Activated CD4-positive, alpha-beta memory T cell treated with anti-CD3 and anti-CD28 coated beads, Interleukin-2, amount 10 ng/mL, durations not matched to agents 7 days and 5 days (primary cell): Measurements from ENCODE around the gene STK16. TPM values are rescaled to one million over a fixed set of nuclear protein-coding genes. Genes with fewer than 3 reads are reported as not detected.

ENCODE experiments used
- CTCF ChIA-PET: fragments of 350-600 bp; sonication (Branson Sonifier 250); formaldehyde crosslinking; loops from one replicate; lab custom pipeline; 2021; ENCODE audit warnings: antibody characterized with exemption, inconsistent platforms; lab: Charles Lee
- POLR2A ChIA-PET: fragments of 350-600 bp; sonication (Branson Sonifier 250); formaldehyde crosslinking; loops from one replicate; lab custom pipeline; 2021; ENCODE audit warnings: antibody characterized with exemption; lab: Charles Lee
- DNase-seq: peaks from one replicate; pipeline ENCODE4 v3.0.0-alpha.2; 2020
- H3K27ac Mint-ChIP-seq: one replicate; pipeline ENCODE4 v1.8.0; 2021; ENCODE audit warnings: mild to moderate bottlenecking, mixed read lengths
- H3K27me3 Mint-ChIP-seq: one replicate; pipeline ENCODE4 v1.8.0; 2021; ENCODE audit warnings: mixed read lengths
- H3K36me3 Mint-ChIP-seq: one replicate; pipeline ENCODE4 v1.8.0; 2021; ENCODE audit warnings: low read depth, mixed read lengths
- H3K4me1 Mint-ChIP-seq: one replicate; pipeline ENCODE4 v1.8.0; 2021; ENCODE audit warnings: mixed read lengths
- H3K4me3 Mint-ChIP-seq: one replicate; pipeline ENCODE4 v1.8.0; 2021; ENCODE audit warnings: mild to moderate bottlenecking, mixed read lengths
- H3K9me3 Mint-ChIP-seq: one replicate; pipeline ENCODE4 v1.8.0; 2021; ENCODE audit warnings: mixed read lengths
- total RNA-seq, 2 experiments: library from RNA; stranded (reverse); gene quantifications; one replicate each; pipeline ENCODE4 v1.2.3, GENCODE V29; 2021

STK16 gene
- total RNA-seq, 2 experiments from 2014 or later, result 41.6 to 42.3 TPM

DNA sequence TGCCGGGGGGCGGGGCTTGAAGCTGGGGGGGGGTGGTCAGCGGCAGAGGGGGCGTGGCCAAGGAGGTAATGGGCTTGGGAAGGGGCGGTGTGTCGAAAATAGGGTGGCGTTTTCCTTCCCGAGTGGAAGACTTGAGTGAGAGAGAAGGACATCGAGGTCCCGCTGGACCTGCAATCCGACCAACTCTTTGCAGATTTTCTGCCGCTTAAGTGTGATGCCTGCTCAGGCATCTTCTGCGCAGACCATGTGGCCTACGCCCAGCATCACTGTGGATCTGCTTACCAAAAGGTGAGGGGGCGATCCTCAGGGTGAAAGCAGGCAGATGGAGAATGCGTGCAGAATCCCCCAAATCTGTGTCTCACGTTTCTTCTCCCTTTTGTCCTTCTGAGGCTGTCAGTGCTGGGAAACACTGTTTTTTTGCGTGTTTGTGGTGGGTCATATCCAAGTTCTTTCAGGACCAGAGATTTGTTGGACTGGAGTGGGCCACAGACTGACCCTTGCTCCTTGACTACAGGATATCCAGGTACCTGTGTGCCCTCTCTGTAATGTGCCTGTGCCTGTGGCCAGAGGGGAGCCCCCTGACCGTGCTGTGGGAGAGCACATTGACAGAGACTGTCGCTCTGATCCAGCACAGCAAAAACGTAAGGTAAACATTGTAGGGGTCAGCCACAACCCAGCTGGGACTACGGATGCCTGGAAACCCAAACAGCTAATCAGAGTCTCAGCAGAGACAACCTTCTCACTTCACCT, 38.0 kb upstream of the STK16 start:
- ChIA-PET POLR2A (interaction anchor here (0.9 to 5.0 kb wide), 14 partner anchors 11 to 87 kb away, joined by 3 to 160 read pairs (median 8); partner anchors contain the start of genes ABCB6, ANKZF1, ATG9A and CNPPD1), CTCF (interaction anchor here (0.5 to 4.1 kb wide), 13 partner anchors 9 to 547 kb away, joined by 3 to 18 read pairs (median 6); partner anchors contain the start of genes ABCB6, CNPPD1 and NHEJ1)
- peaks cover 31% of the 10 kb centered on the region for H3K36me3 Mint-ChIP-seq
- no peaks in the 10 kb centered on the region for H3K27me3 Mint-ChIP-seq
- no peak for DNase-seq
- peaks cover 56% of the 10 kb centered on the region for H3K4me1 Mint-ChIP-seq
- H3K27ac Mint-ChIP-seq, result peak overlapping the region; percentile 88
- H3K4me3 Mint-ChIP-seq, result peak overlapping the region; percentile 79
- H3K9me3 Mint-ChIP-seq, result peaks cover 7% of the 10 kb centered on the region

DNA sequence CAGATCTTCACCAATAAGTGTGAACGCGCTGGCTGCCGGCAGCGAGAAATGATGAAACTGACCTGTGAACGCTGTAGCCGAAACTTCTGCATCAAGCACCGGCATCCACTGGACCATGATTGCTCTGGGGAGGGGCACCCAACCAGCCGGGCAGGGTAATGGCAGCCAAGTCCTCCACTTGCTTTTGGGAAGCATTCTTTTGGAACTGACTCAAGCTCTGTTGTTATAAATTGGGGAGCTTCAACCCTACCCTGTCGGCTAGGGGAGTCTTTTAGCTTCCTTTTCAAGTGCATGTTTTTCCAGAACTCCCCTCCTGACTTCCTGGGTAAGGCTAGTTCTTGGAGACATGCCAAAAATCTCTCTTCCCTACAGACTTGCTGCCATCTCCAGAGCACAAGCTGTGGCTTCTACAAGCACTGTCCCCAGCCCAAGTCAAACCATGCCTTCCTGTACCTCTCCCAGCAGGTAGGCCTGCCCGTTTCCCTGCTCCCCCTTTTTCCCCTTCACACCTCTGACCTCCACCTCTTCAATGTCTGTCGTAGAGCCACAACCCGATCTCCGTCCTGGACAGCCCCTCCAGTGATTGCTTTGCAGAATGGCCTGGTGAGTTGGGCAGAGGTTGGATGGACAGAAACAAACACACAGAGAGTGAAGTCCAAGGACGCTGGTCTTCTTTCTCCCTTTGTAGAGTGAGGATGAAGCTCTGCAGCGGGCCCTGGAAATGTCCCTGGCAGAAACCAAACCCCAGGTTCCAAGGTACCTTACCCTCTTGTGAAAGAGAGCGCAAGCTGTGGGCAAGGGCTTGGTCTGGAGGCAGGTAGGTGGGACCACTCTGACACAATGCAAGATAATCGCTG, 37.2 kb upstream of the STK16 start:
- Mint-ChIP-seq H3K4me3 (peak overlapping the region; percentile 79), H3K36me3 (peaks cover 32% of the 10 kb centered on the region), H3K4me1 (peaks cover 57% of the 10 kb centered on the region), H3K27me3 (no peaks in the 10 kb centered on the region), H3K27ac (peak overlapping the region; percentile 88), H3K9me3 (peaks cover 7% of the 10 kb centered on the region)
- CTCF ChIA-PET, result interaction anchor here (0.7 to 2.6 kb wide), 7 partner anchors 10 to 87 kb away, joined by 3 to 12 read pairs (median 6); partner anchors contain the start of genes ABCB6, CNPPD1 and NHEJ1
- POLR2A ChIA-PET, result interaction anchor here (0.9 to 5.0 kb wide), 8 partner anchors 10 to 87 kb away, joined by 3 to 160 read pairs (median 7); partner anchors contain the start of genes ABCB6, ATG9A, CNPPD1 and RETREG2
- DNase-seq, result no peak

DNA sequence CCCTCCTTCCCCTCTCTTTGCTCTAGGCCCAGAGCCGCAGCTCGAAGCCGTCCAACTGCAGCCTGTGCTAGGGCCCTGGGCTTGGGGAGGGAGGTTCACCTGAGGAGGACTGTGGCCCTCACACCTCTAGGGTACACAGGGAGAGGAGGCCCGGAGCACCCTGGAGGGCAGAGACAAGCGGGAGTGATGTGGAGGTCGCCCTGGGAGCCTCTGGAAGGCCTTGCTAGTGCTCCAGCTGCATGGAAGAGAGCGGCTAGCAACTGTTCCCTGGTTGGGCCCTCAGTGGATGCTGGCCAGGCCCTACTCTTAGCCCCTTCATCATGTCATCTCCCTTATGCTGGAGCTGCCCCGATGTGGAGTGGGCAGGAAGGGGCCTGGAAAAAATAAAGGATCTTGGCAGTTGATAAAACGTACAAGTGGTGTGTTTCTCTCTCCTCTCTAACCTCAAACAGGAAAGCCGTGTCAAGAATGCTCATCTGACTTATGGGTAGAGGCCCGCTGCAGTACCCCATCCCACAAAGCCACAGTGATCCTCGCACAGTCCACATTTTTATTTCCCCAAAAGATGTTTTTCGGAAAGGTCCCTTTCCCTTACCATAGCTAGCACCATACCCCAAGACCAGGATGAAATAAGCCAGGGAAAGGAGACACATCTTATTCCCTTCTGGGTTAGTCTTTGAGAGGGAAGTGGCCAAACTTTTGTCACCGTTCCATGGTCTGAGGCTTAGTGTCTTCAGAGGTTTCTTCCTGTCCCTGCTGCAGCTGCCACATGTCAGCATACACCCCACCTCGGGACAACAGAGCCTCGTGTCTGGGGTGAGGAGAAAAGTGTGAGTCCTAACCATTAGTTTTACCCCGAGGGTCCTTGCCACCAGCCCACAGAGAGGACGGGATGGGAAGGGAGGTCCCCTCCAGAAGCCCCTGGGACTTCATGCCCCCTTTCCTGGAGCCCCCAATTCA, 35.8 kb upstream of the STK16 start:
- Mint-ChIP-seq H3K27me3 (no peaks in the 10 kb centered on the region), H3K4me1 (peaks cover 60% of the 10 kb centered on the region), H3K4me3 (no peak overlapping the region), H3K9me3 (peaks cover 1% of the 10 kb centered on the region), H3K36me3 (peaks cover 42% of the 10 kb centered on the region), H3K27ac (peak overlapping the region; percentile 88)
- CTCF ChIA-PET, result interaction anchor here (1.4 to 2.1 kb wide), 3 partner anchors 9 to 85 kb away, joined by 5 to 11 read pairs (median 6); partner anchors contain the start of gene ABCB6
- POLR2A ChIA-PET, result interaction anchor here (0.7 to 5.0 kb wide), 7 partner anchors 8 to 44 kb away, joined by 3 to 160 read pairs (median 5); partner anchors contain the start of genes ABCB6, ANKZF1, ATG9A and CNPPD1
- DNase-seq, result no peak

DNA sequence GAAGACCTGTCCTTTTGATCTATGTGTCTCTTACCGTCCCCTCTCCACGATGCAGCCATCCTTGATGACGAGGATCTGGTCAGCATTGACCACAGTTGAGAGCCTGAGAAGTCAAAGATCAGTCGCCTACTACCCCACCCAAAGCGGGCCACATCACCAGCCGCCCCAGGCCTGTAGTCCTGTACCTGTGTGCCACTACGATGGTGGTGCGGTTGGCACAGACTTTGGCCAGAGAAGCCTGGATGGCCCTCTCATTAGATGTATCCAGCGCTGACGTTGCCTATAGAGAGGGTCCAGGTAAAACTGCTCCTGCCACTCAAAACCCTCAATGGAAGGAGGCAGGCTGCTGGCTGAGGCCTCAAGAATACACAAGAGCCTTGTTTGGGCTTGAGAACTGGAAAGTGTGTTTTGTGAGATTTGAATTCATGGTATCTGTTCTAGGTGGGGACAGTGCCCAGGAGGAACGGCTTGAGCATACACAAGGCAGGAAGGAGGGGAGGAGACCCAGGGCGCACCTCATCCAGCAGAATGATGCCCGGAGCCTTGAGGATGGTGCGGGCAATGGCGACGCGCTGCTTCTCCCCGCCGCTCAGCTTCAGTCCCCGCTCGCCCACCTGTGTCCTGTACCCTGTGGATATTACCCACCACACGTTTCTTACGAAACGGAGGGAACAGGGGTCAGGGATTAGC, 34.9 kb upstream of the STK16 start:
- ChIA-PET CTCF (interaction anchor here (1.4 to 1.9 kb wide), 2 partner anchors 37 to 40 kb away, joined by 3 to 10 read pairs; partner anchors contain the start of gene SLC23A3), POLR2A (interaction anchor here (1.0 to 5.0 kb wide), 6 partner anchors 8 to 45 kb away, joined by 3 to 160 read pairs (median 12); partner anchors contain the start of genes ABCB6, ANKZF1, ATG9A and CNPPD1)
- Mint-ChIP-seq H3K9me3 (no peaks in the 10 kb centered on the region), H3K4me1 (peaks cover 64% of the 10 kb centered on the region), H3K36me3 (peaks cover 45% of the 10 kb centered on the region), H3K27me3 (no peaks in the 10 kb centered on the region), H3K27ac (peak overlapping the region; percentile 88), H3K4me3 (no peak overlapping the region)
- DNase-seq, result no peak

DNA sequence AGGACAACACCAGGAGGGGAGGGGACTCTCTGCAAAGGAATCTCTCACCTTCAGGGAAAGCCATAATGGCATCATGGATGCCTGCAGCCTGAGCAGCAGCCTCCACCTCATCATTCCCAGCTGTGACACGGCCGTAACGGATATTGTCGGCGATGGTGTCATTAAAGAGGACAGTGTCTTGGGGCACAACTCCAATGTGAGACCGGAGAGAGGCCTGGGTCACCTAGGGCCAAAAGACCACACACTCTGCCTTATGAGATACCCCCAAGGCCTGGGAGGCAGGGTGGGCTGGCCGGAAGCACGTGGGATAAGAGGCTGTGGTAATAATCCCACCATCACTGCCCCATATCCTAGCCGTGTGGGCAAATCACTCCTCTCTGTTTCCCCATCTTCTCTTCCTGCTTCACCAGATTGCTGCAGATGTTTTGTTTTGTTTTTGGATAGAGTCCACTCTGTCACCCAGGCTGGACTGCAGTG, 34.4 kb upstream of the STK16 start:
- peaks cover 45% of the 10 kb centered on the region for H3K36me3 Mint-ChIP-seq
- H3K9me3 Mint-ChIP-seq, result no peaks in the 10 kb centered on the region
- H3K27me3 Mint-ChIP-seq, result no peaks in the 10 kb centered on the region
- ChIA-PET POLR2A (interaction anchor here (0.6 to 3.4 kb wide), 9 partner anchors 17 to 51 kb away, joined by 3 to 17 read pairs (median 4); partner anchors contain the start of genes ANKZF1, ATG9A, CNPPD1 and NHEJ1), CTCF (interaction anchor here (0.7 to 2.9 kb wide), 17 partner anchors 8 to 542 kb away, joined by 3 to 44 read pairs (median 5); partner anchors contain the start of genes CNPPD1, NHEJ1, SLC23A3 and TUBA4A)
- peaks cover 62% of the 10 kb centered on the region for H3K4me1 Mint-ChIP-seq
- H3K27ac Mint-ChIP-seq, result peak overlapping the region; percentile 88
- no peak overlapping the region for H3K4me3 Mint-ChIP-seq
- no peak for DNase-seq

DNA sequence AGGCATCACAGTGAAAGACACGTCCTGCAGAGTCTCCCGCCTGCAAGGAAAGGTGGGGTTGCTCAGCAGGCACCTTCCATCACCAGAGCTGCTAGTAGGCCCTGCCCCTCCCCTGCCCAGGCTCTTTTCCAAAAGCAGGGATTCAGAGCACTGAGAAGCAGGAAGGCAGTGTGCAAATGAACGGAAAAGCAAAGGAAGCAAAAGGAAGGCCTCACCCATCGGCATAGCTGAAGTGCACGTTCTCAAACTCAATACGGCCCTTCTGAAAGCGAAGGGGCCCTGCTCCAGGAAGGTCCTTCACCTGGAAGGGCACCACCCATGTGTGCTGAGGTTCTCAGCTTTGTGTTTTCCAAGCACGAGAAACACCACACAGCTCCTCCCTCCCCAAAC, 32.3 kb upstream of the STK16 start:
- H3K4me3 Mint-ChIP-seq, result no peak overlapping the region
- no peak overlapping the region for H3K27ac Mint-ChIP-seq
- no peaks in the 10 kb centered on the region for H3K27me3 Mint-ChIP-seq
- ChIA-PET POLR2A (interaction anchor here (2.7 to 3.4 kb wide), 3 partner anchors 17 to 40 kb away, joined by 7 to 17 read pairs (median 17); partner anchors contain the start of genes ANKZF1, ATG9A, CNPPD1 and TUBA4A), CTCF (interaction anchor here (1.0 to 2.9 kb wide), 2 partner anchors 54 to 82 kb away, joined by 3 to 44 read pairs; partner anchors contain the start of gene NHEJ1)
- peaks cover 67% of the 10 kb centered on the region for H3K4me1 Mint-ChIP-seq
- no peak for DNase-seq
- no peaks in the 10 kb centered on the region for H3K9me3 Mint-ChIP-seq
- peaks cover 57% of the 10 kb centered on the region for H3K36me3 Mint-ChIP-seq

DNA sequence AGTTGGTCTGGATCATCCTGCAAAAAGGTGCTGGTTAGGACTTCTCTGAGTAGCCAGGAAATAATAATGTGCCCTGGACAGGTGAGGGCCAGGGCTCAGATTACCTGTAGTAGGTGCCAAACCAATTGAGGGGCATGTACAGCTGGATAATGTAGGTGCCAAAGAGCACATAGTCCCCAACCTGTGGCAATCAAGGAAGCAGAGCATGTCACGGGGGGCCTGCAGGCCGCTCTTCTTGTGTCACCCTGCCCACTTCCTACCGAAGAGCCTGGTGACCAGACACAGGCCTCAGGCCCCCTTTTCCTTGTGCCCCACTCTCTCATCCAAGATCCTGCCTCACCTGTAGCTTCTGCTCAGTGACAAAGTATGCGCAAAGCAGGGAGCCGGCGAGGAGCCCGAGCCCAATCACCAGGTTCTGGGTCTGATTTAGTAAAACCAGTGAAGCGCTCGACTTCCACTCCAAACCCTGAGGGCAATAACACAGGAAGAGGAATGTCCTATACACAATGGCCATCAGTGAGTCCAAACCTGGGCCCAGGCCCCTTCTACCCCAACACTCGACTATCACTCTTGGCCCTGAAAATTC, 31.7 kb upstream of the STK16 start:
- H3K36me3 Mint-ChIP-seq, result peaks cover 52% of the 10 kb centered on the region
- DNase-seq, result no peak
- CTCF ChIA-PET, result interaction anchor here (2.9 kb wide), 1 partner anchor 55 kb away, joined by 44 read pairs; the partner anchor contains the start of gene NHEJ1
- POLR2A ChIA-PET, result interaction anchor here (2.7 to 3.6 kb wide), 3 partner anchors 16 to 39 kb away, joined by 7 to 17 read pairs (median 17); partner anchors contain the start of genes ANKZF1, ATG9A, CNPPD1 and TUBA4A
- peak overlapping the region; percentile 9 for H3K27ac Mint-ChIP-seq
- no peaks in the 10 kb centered on the region for H3K27me3 Mint-ChIP-seq
- H3K4me3 Mint-ChIP-seq, result no peak overlapping the region
- no peaks in the 10 kb centered on the region for H3K9me3 Mint-ChIP-seq
- H3K4me1 Mint-ChIP-seq, result peaks cover 63% of the 10 kb centered on the region

DNA sequence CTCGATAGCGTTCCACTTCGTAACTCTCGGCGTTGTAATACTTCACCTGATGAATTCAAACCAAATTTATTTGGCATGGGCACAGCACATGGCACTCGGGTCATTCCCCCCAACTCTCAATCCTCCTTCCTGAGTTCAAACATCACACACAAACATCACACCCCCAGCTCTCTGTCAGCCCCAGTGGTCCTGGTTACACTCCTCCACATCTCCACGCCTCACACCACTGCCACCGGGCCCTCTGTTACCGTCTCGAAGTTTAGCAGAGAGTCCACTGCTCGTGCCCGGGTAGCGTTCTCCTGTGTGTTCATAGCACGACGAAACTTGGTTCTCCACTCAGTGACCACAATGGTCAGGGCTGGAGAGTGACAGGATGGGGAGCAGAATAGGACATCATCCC, 31.1 kb upstream of the STK16 start:
- Mint-ChIP-seq H3K4me3 (no peak overlapping the region), H3K9me3 (no peaks in the 10 kb centered on the region), H3K4me1 (peaks cover 61% of the 10 kb centered on the region), H3K36me3 (peaks cover 48% of the 10 kb centered on the region), H3K27me3 (no peaks in the 10 kb centered on the region), H3K27ac (peak overlapping the region; percentile 9)
- DNase-seq, result no peak
- CTCF ChIA-PET, result interaction anchor here (0.9 kb wide), 1 partner anchor 54 kb away, joined by 3 read pairs; no protein-coding TSS in a partner anchor
- POLR2A ChIA-PET, result interaction anchor here (3.4 to 3.6 kb wide), 2 partner anchors 37 to 39 kb away, joined by 17 read pairs; partner anchors contain the start of genes CNPPD1, TUBA4A and TUBA4B

DNA sequence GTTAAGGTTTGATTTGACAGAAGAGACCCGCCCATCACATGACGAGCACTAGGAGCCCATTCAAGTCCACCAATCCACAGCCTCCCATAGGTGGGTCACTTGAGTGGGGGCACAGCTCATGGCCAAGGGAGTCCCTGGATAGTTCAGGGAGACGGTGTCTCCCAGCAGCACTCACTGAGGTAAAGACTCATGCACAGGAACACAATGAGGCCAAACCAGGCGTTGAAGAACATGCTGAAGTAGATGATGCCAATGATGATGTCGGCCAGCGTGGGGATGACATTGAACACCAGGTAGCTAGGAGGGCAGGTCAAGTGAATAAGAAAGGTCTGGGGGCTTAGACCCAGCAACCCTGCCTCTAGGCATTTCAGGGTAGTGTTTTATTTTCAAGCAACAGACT, 30.5 kb upstream of the STK16 start:
- POLR2A ChIA-PET, result interaction anchor here (1.4 to 7.4 kb wide), 3 partner anchors 14 to 80 kb away, joined by 4 to 85 read pairs (median 17); partner anchors contain the start of genes ANKZF1, ATG9A and CNPPD1
- H3K27ac Mint-ChIP-seq, result no peak overlapping the region
- no peak overlapping the region for H3K4me3 Mint-ChIP-seq
- H3K4me1 Mint-ChIP-seq, result peaks cover 61% of the 10 kb centered on the region
- H3K9me3 Mint-ChIP-seq, result no peaks in the 10 kb centered on the region
- no peak for DNase-seq
- H3K27me3 Mint-ChIP-seq, result no peaks in the 10 kb centered on the region
- peaks cover 50% of the 10 kb centered on the region for H3K36me3 Mint-ChIP-seq
- CTCF ChIA-PET, result interaction anchor here (0.9 to 1.3 kb wide), 2 partner anchors 55 to 79 kb away, joined by 3 read pairs; no protein-coding TSS in a partner anchor
